MG63 (cell line): ENCODE measurements around the gene TMEM120A. TPM values are rescaled to one million over a fixed set of nuclear protein-coding genes. Genes with fewer than 3 reads are reported as not detected.
"Not testable (repeated sequence)": the region's sequence is repeated elsewhere in the genome, so short reads cannot be mapped to it uniquely, and the experiment has no call there.

ENCODE experiments used
- DNase-seq: peaks from one replicate; pipeline ENCODE4 v3.0.0-alpha.2; 2020
- H3K27me3 ChIP-seq: fragments of 250-450 bp; sonication (Bioruptor Pico); 2 replicates; pipeline ENCODE4 v1.5.1; 2020; ENCODE audit warnings: mild to moderate bottlenecking, moderate library complexity
- H3K36me3 ChIP-seq: fragments of 250-450 bp; sonication (Bioruptor Pico); 2 replicates; pipeline ENCODE4 v1.5.1; 2020; ENCODE audit warnings: mild to moderate bottlenecking, moderate library complexity
- H3K4me3 ChIP-seq: fragments of 250-450 bp; sonication (Bioruptor Pico); 2 replicates; pipeline ENCODE4 v1.5.1; 2020; ENCODE audit warnings: mild to moderate bottlenecking, moderate library complexity
- H3K9me3 ChIP-seq: fragments of 250-450 bp; sonication (Bioruptor Pico); 2 replicates; pipeline ENCODE4 v1.5.1; 2020; ENCODE audit warnings: mild to moderate bottlenecking, moderate library complexity
- total RNA-seq: library from RNA; depleted of rRNA; stranded (reverse); fragments of >200 nt; shearing (Covaris generic); gene quantifications from 2 replicates; pipeline ENCODE4 v1.2.3, GENCODE V29; 2014; ENCODE audit warnings: low replicate concordance; rRNA removed

Gene TMEM120A
- total RNA-seq: 12.4 and 23.8 TPM in 2 replicates

DNA sequence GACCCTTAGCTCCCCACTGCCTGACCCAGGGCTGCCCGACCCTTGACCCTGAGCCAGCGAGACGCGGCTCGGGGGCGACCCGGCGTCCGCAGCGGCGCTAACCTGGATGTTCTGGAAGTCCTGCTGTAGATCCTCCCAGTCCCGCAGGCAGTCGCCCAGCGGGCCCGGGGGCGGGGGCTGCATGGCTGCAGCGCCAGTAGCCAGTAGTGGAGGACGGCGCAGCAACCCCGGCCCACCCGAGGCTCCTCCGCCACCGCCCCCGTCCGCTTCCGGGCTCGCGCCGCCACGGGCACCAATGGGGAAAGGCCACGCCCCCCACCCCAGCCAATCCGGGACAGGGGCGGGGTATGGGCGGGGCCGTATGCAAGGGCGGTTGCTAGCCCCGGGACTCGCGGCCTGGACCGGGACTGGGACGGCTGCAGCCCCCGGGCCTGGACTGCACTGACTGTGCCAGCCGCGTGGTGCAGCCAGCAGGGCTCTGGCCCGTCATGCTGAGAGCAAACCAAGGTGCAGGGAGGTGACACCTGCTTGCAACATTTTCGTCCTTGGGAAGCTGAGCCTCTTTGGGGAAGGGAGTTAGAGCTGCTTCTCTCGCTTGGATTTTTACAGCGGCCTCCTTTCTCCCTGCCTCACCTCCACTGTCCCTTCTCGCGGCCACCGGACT lies at the start of gene TMEM120A:
Gene TMEM120A (minus strand): TSS at position 208 of the 664 bp plus-strand sequence. CDS start 25 bp downstream, at position 183.
- Histone ChIP-seq H3K36me3 (no peaks in the 10 kb centered on the region), H3K9me3 (no peaks in the 10 kb centered on the region), H3K4me3 (peak within 1 kb of the TSS; percentile 69), H3K27me3 (no peaks in the 10 kb centered on the region)
- peak; percentile 93 for DNase-seq

DNA sequence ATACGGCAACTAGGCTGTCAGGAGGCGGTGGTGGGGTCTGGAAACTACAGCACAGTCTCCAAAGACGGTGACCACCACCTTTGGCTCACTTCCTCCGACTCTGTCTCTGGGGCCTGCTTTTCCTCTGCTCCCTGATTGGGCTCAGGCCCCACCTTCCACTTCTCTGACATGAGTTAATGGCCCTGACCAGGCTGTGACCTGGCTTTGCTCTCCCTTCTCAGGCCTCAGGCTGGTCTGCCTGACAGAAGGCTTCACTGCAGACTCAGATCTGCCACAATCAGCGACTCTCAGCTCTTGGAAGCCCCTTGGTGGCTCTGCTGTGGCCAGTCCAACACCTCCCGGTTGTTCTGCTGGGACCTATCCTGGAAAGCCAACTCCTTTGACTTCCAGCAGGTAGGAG lies 45.7 kb upstream of the TMEM120A start:
- no peaks in the 10 kb centered on the region for H3K36me3 ChIP-seq
- no peaks in the 10 kb centered on the region for H3K27me3 ChIP-seq
- H3K4me3 ChIP-seq: no peak overlapping the region
- DNase-seq: no peak
- H3K9me3 ChIP-seq: no peaks in the 10 kb centered on the region

- Histone ChIP-seq H3K36me3 (no peaks in the 10 kb centered on the region), H3K9me3 (no peaks in the 10 kb centered on the region), H3K4me3 (no peak overlapping the region), H3K27me3 (no peaks in the 10 kb centered on the region)
- DNase-seq: peak; percentile 86
Observed at GRCh38 chr7:76037310-76037709, 42.9 kb upstream of the TMEM120A start.

GRCh38 chr7:76031964-76032363 lies 37.6 kb upstream of the TMEM120A start:
- no peak for DNase-seq
- H3K36me3 ChIP-seq: no peaks in the 10 kb centered on the region
- H3K4me3 ChIP-seq: no peak overlapping the region
- no peaks in the 10 kb centered on the region for H3K27me3 ChIP-seq
- no peaks in the 10 kb centered on the region for H3K9me3 ChIP-seq

DNA sequence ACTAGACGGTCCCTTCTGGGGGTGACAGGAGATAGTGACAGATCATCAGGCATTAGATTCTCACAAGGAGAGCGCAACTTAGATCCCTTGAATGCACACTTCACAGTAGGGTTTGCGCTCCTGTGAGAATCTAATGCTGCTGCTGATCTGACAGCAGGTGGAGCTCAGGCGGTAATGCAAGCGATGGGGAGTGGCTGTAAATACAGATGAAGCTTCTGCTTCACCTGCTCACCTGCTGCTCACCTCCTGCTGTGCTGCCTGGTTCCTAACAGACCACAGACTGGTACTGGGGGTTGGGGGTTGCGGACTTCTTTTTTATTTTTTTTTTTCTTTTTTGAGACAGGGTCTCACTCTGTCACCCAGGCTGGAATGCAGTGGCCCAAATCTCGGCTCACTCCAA lies 35.3 kb upstream of the TMEM120A start:
- DNase-seq, H3K9me3 ChIP-seq, H3K36me3 ChIP-seq, H3K4me3 ChIP-seq, H3K27me3 ChIP-seq: not testable (repeated sequence)

GRCh38 chr7:76023002-76023401 lies 28.6 kb upstream of the TMEM120A start:
- Histone ChIP-seq H3K4me3 (no peak overlapping the region), H3K27me3 (no peaks in the 10 kb centered on the region), H3K9me3 (no peaks in the 10 kb centered on the region), H3K36me3 (peaks cover 2% of the 10 kb centered on the region)
- no peak for DNase-seq

- Histone ChIP-seq H3K36me3 (peaks cover 2% of the 10 kb centered on the region), H3K4me3 (no peak overlapping the region)
- no peak for DNase-seq
Observed at GRCh38 chr7:76022026-76022780, 27.8 kb upstream of the TMEM120A start.

GRCh38 chr7:76020031-76020714 lies 25.8 kb upstream of the TMEM120A start:
- Histone ChIP-seq H3K36me3 (peaks cover 2% of the 10 kb centered on the region), H3K4me3 (no peak overlapping the region), H3K27me3 (no peaks in the 10 kb centered on the region), H3K9me3 (no peaks in the 10 kb centered on the region)
- DNase-seq: no peak

More at GRCh38 chr7:76022026-76022780, 27.8 kb upstream of the TMEM120A start:
- Histone ChIP-seq H3K27me3 (no peaks in the 10 kb centered on the region), H3K9me3 (no peaks in the 10 kb centered on the region)

DNA sequence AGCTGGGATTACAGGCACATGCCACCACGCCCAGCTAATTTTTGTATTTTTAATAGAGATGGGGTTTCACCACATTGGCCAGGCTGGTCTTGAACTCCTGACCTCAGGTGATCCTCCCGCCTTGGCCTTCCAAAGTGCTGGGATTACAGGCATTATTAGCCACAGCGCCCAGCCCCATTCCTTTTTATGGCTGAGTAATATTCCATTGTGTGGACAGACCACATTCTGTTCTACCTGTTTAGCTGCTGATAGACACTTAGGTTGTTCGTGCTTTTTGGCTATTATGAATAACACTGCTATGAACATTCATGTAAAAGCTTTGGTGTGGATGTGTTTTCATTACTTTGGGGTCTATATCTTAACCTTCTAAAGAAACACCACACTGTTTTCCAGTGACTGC lies 24.1 kb upstream of the TMEM120A start:
- not testable (repeated sequence) for DNase-seq, H3K36me3 ChIP-seq, H3K4me3 ChIP-seq, H3K9me3 ChIP-seq, H3K27me3 ChIP-seq

- Histone ChIP-seq H3K4me3 (no peak overlapping the region), H3K36me3 (peaks cover 2% of the 10 kb centered on the region), H3K9me3 (no peaks in the 10 kb centered on the region), H3K27me3 (no peaks in the 10 kb centered on the region)
- DNase-seq: no peak
Observed at GRCh38 chr7:76016191-76016947, 22.0 kb upstream of the TMEM120A start.

DNA sequence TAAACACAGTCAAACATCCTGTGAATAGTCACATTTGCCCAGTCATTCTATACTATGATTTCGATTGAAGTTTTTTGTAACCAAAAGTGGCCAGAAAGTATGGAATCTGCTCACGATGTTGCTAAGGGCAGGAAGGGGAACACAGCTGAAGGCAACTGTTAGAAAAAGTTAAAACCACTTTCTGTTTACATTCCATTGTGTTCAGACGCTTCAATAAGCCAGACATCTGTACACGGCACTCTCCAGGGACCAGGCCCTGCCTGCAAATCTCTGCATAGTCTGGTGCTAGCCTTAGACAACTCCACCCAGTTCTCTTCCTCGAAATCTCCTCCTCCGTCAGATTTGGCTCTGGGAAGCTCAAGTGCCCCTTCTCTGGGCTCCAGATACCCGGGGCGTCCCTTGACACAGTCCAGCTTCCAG lies 17.1 kb upstream of the TMEM120A start:
- H3K9me3 ChIP-seq: no peaks in the 10 kb centered on the region
- peak; percentile 24 for DNase-seq

DNA sequence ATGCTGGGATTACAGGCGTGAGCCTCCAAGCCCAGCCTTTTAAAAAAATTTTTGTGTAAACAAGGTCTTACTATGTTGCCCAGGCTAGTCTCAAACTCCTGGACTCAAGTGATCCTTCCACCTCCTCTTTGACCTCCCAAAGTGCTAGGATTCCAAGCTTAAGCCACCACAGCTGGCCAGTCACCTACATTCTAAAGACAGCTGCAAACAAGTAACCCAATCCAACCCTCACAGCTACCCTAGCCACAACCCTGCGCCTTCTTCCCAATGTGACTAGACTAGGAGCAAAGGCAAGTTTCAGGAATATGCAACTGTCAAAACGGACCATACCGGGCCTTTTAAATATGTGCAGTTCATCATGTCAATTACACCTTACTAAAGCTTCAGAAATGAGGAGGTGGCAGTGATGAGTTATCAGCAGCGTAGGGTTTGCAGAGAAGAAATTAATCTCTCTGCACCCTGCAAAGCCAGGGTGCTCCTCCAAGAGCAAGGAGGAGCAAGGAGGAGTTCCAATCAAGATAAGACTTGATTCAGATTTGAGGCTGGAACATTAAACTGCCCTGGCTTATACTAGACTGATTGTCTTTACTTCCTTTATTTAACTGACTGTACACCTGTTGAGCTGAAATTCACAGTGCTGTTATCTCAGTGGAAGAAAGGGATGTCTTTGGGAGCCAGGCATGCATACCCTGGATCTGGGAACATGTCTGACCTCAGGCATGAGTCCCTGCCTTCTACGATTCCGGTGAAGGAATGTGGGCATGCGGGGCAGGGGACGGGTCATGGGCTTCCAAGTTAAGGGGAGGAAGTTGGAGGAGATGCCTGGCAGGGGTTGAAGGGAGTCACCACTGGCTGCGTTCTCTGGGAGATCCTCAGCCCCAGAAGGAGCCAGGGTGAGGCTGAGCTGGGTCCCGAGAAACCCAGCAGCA lies 15.5 kb upstream of the TMEM120A start:
- Histone ChIP-seq H3K36me3 (no peaks in the 10 kb centered on the region), H3K9me3 (no peaks in the 10 kb centered on the region), H3K27me3 (no peaks in the 10 kb centered on the region), H3K4me3 (no peak overlapping the region)
- no peak for DNase-seq

More for the DNA sequence above, 17.1 kb upstream of the TMEM120A start:
- no peaks in the 10 kb centered on the region for H3K27me3 ChIP-seq
- H3K36me3 ChIP-seq: no peaks in the 10 kb centered on the region
- no peak overlapping the region for H3K4me3 ChIP-seq

GRCh38 chr7:76008156-76008687 lies 13.8 kb upstream of the TMEM120A start:
- no peaks in the 10 kb centered on the region for H3K9me3 ChIP-seq
- no peaks in the 10 kb centered on the region for H3K27me3 ChIP-seq
- H3K4me3 ChIP-seq: no peak overlapping the region
- no peak for DNase-seq
- no peaks in the 10 kb centered on the region for H3K36me3 ChIP-seq

DNA sequence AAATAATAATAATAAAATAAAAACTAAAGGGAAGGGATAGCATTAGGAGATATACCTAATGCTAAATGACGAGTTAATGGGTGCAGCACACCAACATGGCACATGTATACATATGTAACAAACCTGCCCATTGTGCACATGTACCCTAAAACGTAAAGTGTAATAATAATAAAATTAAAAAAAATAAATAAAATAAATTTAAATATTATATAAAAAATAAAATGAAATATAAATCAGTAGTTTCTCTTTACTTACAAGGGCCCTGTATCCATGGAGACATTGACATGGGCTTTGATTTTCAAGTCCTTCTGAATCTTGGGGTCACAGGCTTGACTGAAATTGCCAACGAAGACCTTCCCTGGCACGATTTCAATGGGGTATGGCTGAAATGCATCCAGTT lies 10.6 kb upstream of the TMEM120A start:
- H3K36me3 ChIP-seq, H3K27me3 ChIP-seq, H3K4me3 ChIP-seq, H3K9me3 ChIP-seq, DNase-seq: not testable (repeated sequence)

DNA sequence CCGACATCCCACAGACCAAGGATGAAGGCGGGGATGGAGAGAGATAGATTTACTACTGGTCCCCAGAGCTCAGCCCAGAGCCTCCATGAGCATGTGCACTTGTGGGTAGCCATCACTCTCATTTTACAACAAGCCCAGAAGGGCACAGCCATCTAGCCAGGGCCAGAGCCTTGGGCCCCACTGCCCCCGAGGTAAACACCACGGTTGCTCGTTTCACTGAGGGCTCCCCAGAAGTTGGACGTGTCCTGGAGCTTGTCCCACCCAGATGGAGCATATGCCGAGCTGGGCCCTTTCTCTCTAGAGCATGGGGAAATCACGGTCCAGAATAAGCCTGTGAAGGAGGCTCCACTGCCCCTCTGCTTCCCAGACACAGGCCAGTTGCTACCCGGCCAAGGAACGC lies 9.0 kb upstream of the TMEM120A start:
- Histone ChIP-seq H3K4me3 (no peak overlapping the region), H3K27me3 (no peaks in the 10 kb centered on the region), H3K36me3 (no peaks in the 10 kb centered on the region), H3K9me3 (no peaks in the 10 kb centered on the region)
- no peak for DNase-seq

- no peaks in the 10 kb centered on the region for H3K9me3 ChIP-seq
- H3K4me3 ChIP-seq: no peak overlapping the region
- no peak for DNase-seq
- no peaks in the 10 kb centered on the region for H3K36me3 ChIP-seq
- no peaks in the 10 kb centered on the region for H3K27me3 ChIP-seq
Observed at GRCh38 chr7:76002822-76003221, 8.4 kb upstream of the TMEM120A start.
